Suprapubic skin (tissue), 3 donors: ENCODE data around the gene KRTAP12-2.

Experiments
- EP300 ChIP-seq: sonication (generic); formaldehyde crosslinking; IDR thresholded peaks from one replicate; pipeline ENCODE4 v1.6.1; 2017; ENCODE audit warnings: antibody characterized with exemption
- POLR2A ChIP-seq, 2 donors: fragments of 450-650 bp; IDR thresholded peaks; one replicate each; pipeline ENCODE4 v1.6.1; 2017; ENCODE audit warnings: antibody characterized with exemption in 2 of 2, mild to moderate bottlenecking in 2 of 2, moderate library complexity in 2 of 2
- TF ChIP-seq, protein P1 (sequence below), 2 donors: fragments of 200-600 bp in 1 of 2; fragments of 450-650 bp in 1 of 2; sonication (generic) in 1 of 2; IDR thresholded peaks; one replicate each; pipeline ENCODE4 v1.5.1; 2016 to 2019; ENCODE audit warnings: antibody characterized with exemption in 2 of 2, mild to moderate bottlenecking in 1 of 2, moderate library complexity in 1 of 2

DNA sequence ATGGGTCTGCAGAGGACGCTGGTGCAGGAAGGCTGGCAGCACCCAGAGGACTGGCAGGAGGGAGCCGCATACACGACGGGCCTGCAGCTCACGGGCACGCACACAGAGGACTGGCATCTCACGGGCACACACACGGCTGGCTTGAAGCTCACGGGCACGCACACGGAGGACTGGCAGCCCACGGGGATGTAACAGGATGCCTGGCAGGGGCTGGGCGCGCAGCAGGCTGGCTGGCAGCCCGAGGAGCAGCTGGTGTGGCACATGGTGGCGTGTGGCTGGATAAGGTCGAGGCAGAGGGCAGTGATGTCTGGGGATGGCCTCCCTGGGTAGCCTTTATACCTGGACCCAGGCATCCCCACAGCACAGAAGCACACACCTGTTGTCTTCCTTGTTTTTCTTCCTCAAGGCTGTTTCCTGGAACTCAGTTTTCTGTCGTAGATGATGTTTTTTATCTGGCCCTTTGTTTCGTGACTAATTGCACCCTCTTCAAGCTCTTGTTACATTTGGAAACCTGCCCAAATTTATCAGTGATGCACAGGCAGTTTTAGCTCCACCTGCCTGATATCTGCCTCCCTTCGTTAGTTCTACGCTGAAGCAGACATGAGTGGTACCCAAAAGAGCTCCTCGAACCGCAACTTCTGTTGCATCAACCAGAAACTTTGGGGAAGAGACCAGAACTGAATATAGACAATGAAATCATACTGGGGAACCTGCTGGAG lies 15.3 kb upstream of the KRTAP12-2 start, which contains the start of gene KRTAP12-1:
- TF ChIP-seq, protein P1, sequence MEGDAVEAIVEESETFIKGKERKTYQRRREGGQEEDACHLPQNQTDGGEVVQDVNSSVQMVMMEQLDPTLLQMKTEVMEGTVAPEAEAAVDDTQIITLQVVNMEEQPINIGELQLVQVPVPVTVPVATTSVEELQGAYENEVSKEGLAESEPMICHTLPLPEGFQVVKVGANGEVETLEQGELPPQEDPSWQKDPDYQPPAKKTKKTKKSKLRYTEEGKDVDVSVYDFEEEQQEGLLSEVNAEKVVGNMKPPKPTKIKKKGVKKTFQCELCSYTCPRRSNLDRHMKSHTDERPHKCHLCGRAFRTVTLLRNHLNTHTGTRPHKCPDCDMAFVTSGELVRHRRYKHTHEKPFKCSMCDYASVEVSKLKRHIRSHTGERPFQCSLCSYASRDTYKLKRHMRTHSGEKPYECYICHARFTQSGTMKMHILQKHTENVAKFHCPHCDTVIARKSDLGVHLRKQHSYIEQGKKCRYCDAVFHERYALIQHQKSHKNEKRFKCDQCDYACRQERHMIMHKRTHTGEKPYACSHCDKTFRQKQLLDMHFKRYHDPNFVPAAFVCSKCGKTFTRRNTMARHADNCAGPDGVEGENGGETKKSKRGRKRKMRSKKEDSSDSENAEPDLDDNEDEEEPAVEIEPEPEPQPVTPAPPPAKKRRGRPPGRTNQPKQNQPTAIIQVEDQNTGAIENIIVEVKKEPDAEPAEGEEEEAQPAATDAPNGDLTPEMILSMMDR (IDR thresholded peaks at IDR 0.05), result no peak
- TF ChIP-seq EP300 (no peak), POLR2A (IDR thresholded peaks at IDR 0.05) (no peak)
